Adrenal gland (tissue), 5 donors: ENCODE data around the gene MAST2.

Experiments
- CTCF ChIP-seq, 6 experiments: fragments of 450-650 bp in 4 of 6; fragments of 200-600 bp in 2 of 6; sonication (generic) in 1 of 6; IDR thresholded peaks; 1 replicate in 5 of 6; 2 replicates in 1 of 6; pipeline versions ENCODE4 v1.5.1 to v1.8.0; 2016 to 2021; ENCODE audit warnings: antibody characterized with exemption in 6 of 6, mild to moderate bottlenecking in 2 of 6, moderate library complexity in 1 of 6
- POLR2A ChIP-seq, 2 donors: fragments of 450-650 bp; IDR thresholded peaks; one replicate each; pipeline ENCODE4 v1.6.1; 2017; ENCODE audit warnings: antibody characterized with exemption in 2 of 2, mild to moderate bottlenecking in 2 of 2, moderate library complexity in 1 of 2
- donor health status: DM: no; HTN: no; CAD: no.

DNA sequence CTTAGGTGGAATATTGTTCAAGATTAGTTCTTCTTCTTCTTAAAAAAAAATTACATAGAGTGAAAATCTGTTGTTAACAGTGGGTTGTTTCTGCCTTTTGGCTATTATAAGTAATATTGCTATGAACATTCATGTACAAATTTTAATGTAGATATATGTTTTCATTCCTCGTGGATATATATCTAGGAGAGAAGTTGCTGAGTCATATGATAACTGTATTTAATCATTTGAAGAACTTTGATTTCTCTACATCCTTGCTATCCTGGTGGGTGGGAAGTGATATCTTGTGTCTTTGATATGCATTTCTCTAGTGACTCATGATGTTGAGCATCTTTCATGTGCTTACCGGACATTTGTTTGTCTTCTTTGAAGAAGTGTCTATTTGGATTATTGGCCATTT lies 29.9 kb downstream of the MAST2 start:
- TF ChIP-seq CTCF (IDR thresholded peaks at IDR 0.05) (no peak), POLR2A (IDR thresholded peaks at IDR 0.05) (no peak)
